ENCODE data around the gene TEAD2.

Gene TEAD2

GRCh38 chr19:49382639-49383038 is 20.4 kb upstream of the TEAD2 start:
- Histone ChIP-seq H3K4ac (ENCODE audit: low read length) (no peak overlapping the region), H2AFZ (ENCODE audit: low read length) (no peak overlapping the region), H3K9me3 (replicated peaks in 1 of 2; ENCODE audit: control insufficient read depth in 2 of 2, insufficient read depth in 1 of 2, low read depth in 1 of 2, low read length in 2 of 2) (peaks cover 2% of the 10 kb centered on the region in 2 donors), H4K8ac (ENCODE audit: low read depth, low read length) (no peak overlapping the region), H3K79me1 (ENCODE audit: low read depth, low read length) (no peaks in the 10 kb centered on the region), H3K23ac (ENCODE audit: low read depth, low read length, poor library complexity) (no peak overlapping the region), H3K27ac (replicated peaks; ENCODE audit: low read length) (no peak overlapping the region), H2AK5ac (ENCODE audit: low read depth, low read length) (no peak overlapping the region), H3K14ac (ENCODE audit: low read length) (no peak overlapping the region), H4K91ac (ENCODE audit: low read depth, low read length, poor library complexity) (no peak overlapping the region), H2BK120ac (ENCODE audit: low read depth, low read length) (no peak overlapping the region), H3K18ac (ENCODE audit: low read length) (no peak overlapping the region), H3K4me3 (ENCODE audit: low read length in 2 of 2) (no peak overlapping the region), H3K4me2 (ENCODE audit: insufficient read depth, low read length, poor library complexity, severe bottlenecking) (no peak overlapping the region), H3K27me3 (ENCODE audit: control insufficient read depth in 3 of 3, insufficient read depth in 3 of 3, low read depth in 1 of 3, low read length in 3 of 3) (no peaks in the 10 kb centered on the region), H3K4me1 (ENCODE audit: control insufficient read depth in 2 of 2, insufficient read depth in 1 of 2, low read depth in 1 of 2, low read length in 2 of 2) (no peaks in the 10 kb centered on the region), H3K36me3 (replicated peaks in 1 of 2; ENCODE audit: control insufficient read depth in 2 of 2, insufficient read depth in 2 of 2, low read length in 2 of 2) (no peaks in the 10 kb centered on the region), H2BK15ac (ENCODE audit: low read length) (no peak overlapping the region), H2BK12ac (ENCODE audit: low read length) (no peak overlapping the region), H2BK5ac (ENCODE audit: low read length) (no peak overlapping the region), H3K9ac (ENCODE audit: low read depth, low read length, poor library complexity) (no peak overlapping the region)
- DNase-seq (ENCODE audit: low spot score), result no peak
- 100% methylated on average over 2 of the region's 5 CpGs; no CpG with 5 or more reads in 1 of the 2 donors for WGBS, 2 donors (ENCODE audit: extremely low coverage in 2 of 2, insufficient read length in 2 of 2, insufficient replicate concordance in 1 of 2)

- H3K4me1 ChIP-seq (ENCODE audit: control insufficient read depth in 2 of 2, insufficient read depth in 1 of 2, low read depth in 1 of 2, low read length in 2 of 2), result no peaks in the 10 kb centered on the region
- no peak overlapping the region for H3K14ac ChIP-seq (ENCODE audit: low read length)
- no peak overlapping the region for H3K4me3 ChIP-seq (ENCODE audit: low read length in 2 of 2)
- no peak overlapping the region for H2AFZ ChIP-seq (ENCODE audit: low read length)
- H3K4ac ChIP-seq (ENCODE audit: low read length), result no peak overlapping the region
- no peak overlapping the region for H3K4me2 ChIP-seq (ENCODE audit: insufficient read depth, low read length, poor library complexity, severe bottlenecking)
- H2BK120ac ChIP-seq (ENCODE audit: low read depth, low read length), result no peak overlapping the region
- H2AK5ac ChIP-seq (ENCODE audit: low read depth, low read length), result no peak overlapping the region
- no peaks in the 10 kb centered on the region for H3K27me3 ChIP-seq (ENCODE audit: control insufficient read depth in 3 of 3, insufficient read depth in 3 of 3, low read depth in 1 of 3, low read length in 3 of 3)
- H2BK15ac ChIP-seq (ENCODE audit: low read length), result no peak overlapping the region
- no peak for DNase-seq (ENCODE audit: low spot score)
- no peak overlapping the region for H4K91ac ChIP-seq (ENCODE audit: low read depth, low read length, poor library complexity)
- no peak overlapping the region for H2BK5ac ChIP-seq (ENCODE audit: low read length)
- no CpG with 5 or more reads among the region's 3 CpGs for WGBS, 2 donors (ENCODE audit: extremely low coverage in 2 of 2, insufficient read length in 2 of 2, insufficient replicate concordance in 1 of 2)
- no peak overlapping the region for H3K27ac ChIP-seq (replicated peaks; ENCODE audit: low read length)
- no peaks in the 10 kb centered on the region for H3K79me1 ChIP-seq (ENCODE audit: low read depth, low read length)
- H4K8ac ChIP-seq (ENCODE audit: low read depth, low read length), result no peak overlapping the region
- no peaks in the 10 kb centered on the region for H3K36me3 ChIP-seq (replicated peaks in 1 of 2; ENCODE audit: control insufficient read depth in 2 of 2, insufficient read depth in 2 of 2, low read length in 2 of 2)
- H3K18ac ChIP-seq (ENCODE audit: low read length), result no peak overlapping the region
- no peak overlapping the region for H3K23ac ChIP-seq (ENCODE audit: low read depth, low read length, poor library complexity)
- H2BK12ac ChIP-seq (ENCODE audit: low read length), result no peak overlapping the region
- H3K9ac ChIP-seq (ENCODE audit: low read depth, low read length, poor library complexity), result no peak overlapping the region
- peaks cover 2 to 4% of the 10 kb centered on the region in 2 donors for H3K9me3 ChIP-seq (replicated peaks in 1 of 2; ENCODE audit: control insufficient read depth in 2 of 2, insufficient read depth in 1 of 2, low read depth in 1 of 2, low read length in 2 of 2)
Measured at GRCh38 chr19:49380391-49380790, 18.2 kb upstream of the TEAD2 start.

GRCh38 chr19:49378512-49378911 is 16.3 kb upstream of the TEAD2 start:
- WGBS, 2 donors (ENCODE audit: extremely low coverage in 2 of 2, insufficient read length in 2 of 2, insufficient replicate concordance in 1 of 2), result no CpG with 5 or more reads among the region's 3 CpGs
- H3K27me3 ChIP-seq (ENCODE audit: control insufficient read depth in 3 of 3, insufficient read depth in 3 of 3, low read depth in 1 of 3, low read length in 3 of 3), result no peaks in the 10 kb centered on the region
- no peak overlapping the region for H3K4me3 ChIP-seq (ENCODE audit: low read length in 2 of 2)
- H3K9ac ChIP-seq (ENCODE audit: low read depth, low read length, poor library complexity), result no peak overlapping the region
- no peak overlapping the region for H2BK5ac ChIP-seq (ENCODE audit: low read length)
- H3K4ac ChIP-seq (ENCODE audit: low read length), result no peak overlapping the region
- no peak overlapping the region for H2AFZ ChIP-seq (ENCODE audit: low read length)
- no peak overlapping the region for H2AK5ac ChIP-seq (ENCODE audit: low read depth, low read length)
- no peak overlapping the region for H3K18ac ChIP-seq (ENCODE audit: low read length)
- no peak overlapping the region for H4K8ac ChIP-seq (ENCODE audit: low read depth, low read length)
- H3K9me3 ChIP-seq (replicated peaks in 1 of 2; ENCODE audit: control insufficient read depth in 2 of 2, insufficient read depth in 1 of 2, low read depth in 1 of 2, low read length in 2 of 2), result peaks cover 2 to 4% of the 10 kb centered on the region in 2 donors
- H3K4me1 ChIP-seq (ENCODE audit: control insufficient read depth in 2 of 2, insufficient read depth in 1 of 2, low read depth in 1 of 2, low read length in 2 of 2), result no peaks in the 10 kb centered on the region
- no peak overlapping the region for H4K91ac ChIP-seq (ENCODE audit: low read depth, low read length, poor library complexity)
- no peak overlapping the region for H3K4me2 ChIP-seq (ENCODE audit: insufficient read depth, low read length, poor library complexity, severe bottlenecking)
- no peak overlapping the region for H2BK15ac ChIP-seq (ENCODE audit: low read length)
- H3K79me1 ChIP-seq (ENCODE audit: low read depth, low read length), result no peaks in the 10 kb centered on the region
- no peak overlapping the region for H2BK12ac ChIP-seq (ENCODE audit: low read length)
- no peak overlapping the region for H3K14ac ChIP-seq (ENCODE audit: low read length)
- H2BK120ac ChIP-seq (ENCODE audit: low read depth, low read length), result no peak overlapping the region
- no peaks in the 10 kb centered on the region for H3K36me3 ChIP-seq (replicated peaks in 1 of 2; ENCODE audit: control insufficient read depth in 2 of 2, insufficient read depth in 2 of 2, low read length in 2 of 2)
- no peak overlapping the region for H3K23ac ChIP-seq (ENCODE audit: low read depth, low read length, poor library complexity)
- no peak overlapping the region for H3K27ac ChIP-seq (replicated peaks; ENCODE audit: low read length)
- no peak for DNase-seq (ENCODE audit: low spot score)

- no peak overlapping the region for H3K18ac ChIP-seq (ENCODE audit: low read length)
- H3K4me2 ChIP-seq (ENCODE audit: insufficient read depth, low read length, poor library complexity, severe bottlenecking), result no peak overlapping the region
- peaks cover 3 to 13% of the 10 kb centered on the region in 2 donors for H3K9me3 ChIP-seq (replicated peaks in 1 of 2; ENCODE audit: control insufficient read depth in 2 of 2, insufficient read depth in 1 of 2, low read depth in 1 of 2, low read length in 2 of 2)
- H2BK15ac ChIP-seq (ENCODE audit: low read length), result peak overlapping the region; percentile 37
- H3K27ac ChIP-seq (replicated peaks; ENCODE audit: low read length), result no peak overlapping the region
- H4K8ac ChIP-seq (ENCODE audit: low read depth, low read length), result no peak overlapping the region
- no peak overlapping the region for H2AK5ac ChIP-seq (ENCODE audit: low read depth, low read length)
- no peak overlapping the region for H3K4me3 ChIP-seq (ENCODE audit: low read length in 2 of 2)
- no peak overlapping the region for H2AFZ ChIP-seq (ENCODE audit: low read length)
- H3K9ac ChIP-seq (ENCODE audit: low read depth, low read length, poor library complexity), result no peak overlapping the region
- WGBS, 2 donors (ENCODE audit: extremely low coverage in 2 of 2, insufficient read length in 2 of 2, insufficient replicate concordance in 1 of 2), result no CpG with 5 or more reads among the region's 16 CpGs
- H2BK120ac ChIP-seq (ENCODE audit: low read depth, low read length), result no peak overlapping the region
- H3K14ac ChIP-seq (ENCODE audit: low read length), result no peak overlapping the region
- H2BK12ac ChIP-seq (ENCODE audit: low read length), result no peak overlapping the region
- no peak overlapping the region for H3K4ac ChIP-seq (ENCODE audit: low read length)
- H2BK5ac ChIP-seq (ENCODE audit: low read length), result no peak overlapping the region
- no peaks in the 10 kb centered on the region for H3K79me1 ChIP-seq (ENCODE audit: low read depth, low read length)
- no peak overlapping the region for H3K23ac ChIP-seq (ENCODE audit: low read depth, low read length, poor library complexity)
- no peak overlapping the region for H4K91ac ChIP-seq (ENCODE audit: low read depth, low read length, poor library complexity)
- no peak for DNase-seq (ENCODE audit: low spot score)
- no peaks in the 10 kb centered on the region for H3K27me3 ChIP-seq (ENCODE audit: control insufficient read depth in 3 of 3, insufficient read depth in 3 of 3, low read depth in 1 of 3, low read length in 3 of 3)
- no peaks in the 10 kb centered on the region for H3K36me3 ChIP-seq (replicated peaks in 1 of 2; ENCODE audit: control insufficient read depth in 2 of 2, insufficient read depth in 2 of 2, low read length in 2 of 2)
- H3K4me1 ChIP-seq (ENCODE audit: control insufficient read depth in 2 of 2, insufficient read depth in 1 of 2, low read depth in 1 of 2, low read length in 2 of 2), result no peaks in the 10 kb centered on the region
Measured at GRCh38 chr19:49374665-49375434, 12.6 kb upstream of the TEAD2 start.

All from neuronal stem cell (in vitro differentiated cells).